Endodermal cell (in vitro differentiated cells): ENCODE results near the gene NIBAN1. TPM values are rescaled to one million over a fixed set of nuclear protein-coding genes. Genes with fewer than 3 reads are reported as not detected.

Source experiments
- DNase-seq: peaks from one replicate; pipeline ENCODE4 v3.0.0-alpha.2; 2017
- H3K27ac ChIP-seq: 2 replicates; pipeline ENCODE4 v1.5.1; 2013; ENCODE audit warnings: mild to moderate bottlenecking, low read depth, low read length, moderate library complexity
- H3K27me3 ChIP-seq: 2 replicates; pipeline ENCODE4 v1.6.1; 2013; ENCODE audit warnings: mild to moderate bottlenecking, low read length, moderate library complexity; ENCODE audit not compliant: insufficient read depth, control insufficient read depth, poor library complexity, severe bottlenecking
- H3K36me3 ChIP-seq: 2 replicates; pipeline ENCODE4 v1.7.0; 2013; ENCODE audit warnings: mild to moderate bottlenecking, low read length, moderate library complexity; ENCODE audit not compliant: control insufficient read depth, insufficient read depth
- H3K4me1 ChIP-seq: one replicate; pipeline ENCODE4 v1.7.0; 2013; ENCODE audit warnings: low read length; ENCODE audit not compliant: control insufficient read depth, insufficient read depth
- H3K4me3 ChIP-seq: 2 replicates; pipeline ENCODE4 v1.5.1; 2013; ENCODE audit warnings: mild to moderate bottlenecking, low read length, moderate library complexity
- H3K9ac ChIP-seq: 2 replicates; pipeline ENCODE4 v1.6.1; 2013; ENCODE audit warnings: mild to moderate bottlenecking, low read length, moderate library complexity; ENCODE audit not compliant: poor library complexity, severe bottlenecking; ENCODE audit errors: extremely low read depth
- H3K9me3 ChIP-seq: 2 replicates; pipeline ENCODE4 v1.6.1; 2013; ENCODE audit warnings: mild to moderate bottlenecking, low read length, moderate library complexity; ENCODE audit not compliant: control insufficient read depth
- H3K27ac Mint-ChIP-seq: 2 replicates; pipeline ENCODE4 v1.8.0; 2020; ENCODE audit warnings: mixed read lengths
- H3K27me3 Mint-ChIP-seq: 2 replicates; pipeline ENCODE4 v1.8.0; 2021; ENCODE audit warnings: mild to moderate bottlenecking, mixed read lengths; ENCODE audit not compliant: insufficient read depth
- H3K36me3 Mint-ChIP-seq: 2 replicates; pipeline ENCODE4 v1.8.0; 2020; ENCODE audit warnings: low read depth, mixed read lengths
- H3K4me1 Mint-ChIP-seq: 2 replicates; pipeline ENCODE4 v1.8.0; 2020; ENCODE audit warnings: mixed read lengths
- H3K4me3 Mint-ChIP-seq: 2 replicates; pipeline ENCODE4 v1.8.0; 2020; ENCODE audit warnings: mild to moderate bottlenecking, moderate library complexity, mixed read lengths
- H3K9me3 Mint-ChIP-seq: 2 replicates; pipeline ENCODE4 v1.8.0; 2020; ENCODE audit warnings: mild to moderate bottlenecking, mixed read lengths
- WGBS, 2 experiments: methylation state at CpG; one replicate each; pipeline versions ENCODE4 v1.1.5 to v1.1.7; 2013; ENCODE audit warnings: missing lambda C conversion rate in 2 of 2, mixed read lengths in 1 of 2; ENCODE audit not compliant: insufficient coverage in 1 of 2, insufficient read length in 1 of 2; 5-methylcytosine and 5-hydroxymethylcytosine counted together
- total RNA-seq, 2 donors: library from RNA; stranded (reverse); fragmentation: NEBNext Ultra II Directional in 1 of 2; extraction: Animal tissue kit (Norgen Biotek cat#: 25700) in 1 of 2; gene quantifications; 2 replicates in 1 of 2; 3 replicates in 1 of 2; pipeline ENCODE4 v1.2.1, GENCODE V29; 2021
- TF ChIP-seq, protein P1 (sequence below): fragments of 200-600 bp; sonication (generic); conservative IDR thresholded peaks from 2 replicates; pipeline ENCODE4 v1.5.0; 2021; ENCODE audit warnings: antibody characterized with exemption, mild to moderate bottlenecking

NIBAN1 gene
- total RNA-seq, 2 donors from 2014 or later = 4.8 to 5.1 TPM

DNA sequence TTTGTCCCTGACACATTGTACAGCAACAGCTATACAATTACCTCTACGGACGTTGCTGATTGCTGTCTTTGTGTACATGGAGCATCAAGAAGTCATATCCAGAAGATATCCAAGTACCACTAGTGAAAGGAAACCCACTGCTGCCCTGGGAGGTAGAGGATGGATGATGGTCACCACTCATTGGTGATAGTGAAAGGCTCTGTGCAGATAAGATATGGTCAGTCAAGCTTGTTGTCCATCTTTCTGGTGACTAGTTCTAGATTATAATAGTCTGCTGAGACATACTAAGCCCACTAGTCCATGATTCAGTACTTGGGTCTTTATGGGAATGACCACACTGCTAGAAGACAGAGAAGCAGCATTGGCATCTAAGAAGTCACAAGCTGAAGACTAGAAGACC, 30.3 kb downstream of the NIBAN1 start:
- peaks cover 4% of the 10 kb centered on the region for H3K4me1 ChIP-seq
- Mint-ChIP-seq H3K27me3 (no peaks in the 10 kb centered on the region), H3K4me3 (no peak overlapping the region), H3K27ac (no peak overlapping the region), H3K36me3 (no peaks in the 10 kb centered on the region), H3K4me1 (peaks cover 5% of the 10 kb centered on the region), H3K9me3 (no peaks in the 10 kb centered on the region)
- H3K27me3 ChIP-seq = no peaks in the 10 kb centered on the region
- H3K9me3 ChIP-seq = no peaks in the 10 kb centered on the region
- WGBS, 2 experiments = 83 to 94% methylated on average over 2 of the region's 2 CpGs
- no peak overlapping the region for H3K9ac ChIP-seq
- H3K4me3 ChIP-seq = no peak overlapping the region
- no peak for DNase-seq
- no peak overlapping the region for H3K27ac ChIP-seq
- H3K36me3 ChIP-seq = no peaks in the 10 kb centered on the region
- TF ChIP-seq, protein P1, sequence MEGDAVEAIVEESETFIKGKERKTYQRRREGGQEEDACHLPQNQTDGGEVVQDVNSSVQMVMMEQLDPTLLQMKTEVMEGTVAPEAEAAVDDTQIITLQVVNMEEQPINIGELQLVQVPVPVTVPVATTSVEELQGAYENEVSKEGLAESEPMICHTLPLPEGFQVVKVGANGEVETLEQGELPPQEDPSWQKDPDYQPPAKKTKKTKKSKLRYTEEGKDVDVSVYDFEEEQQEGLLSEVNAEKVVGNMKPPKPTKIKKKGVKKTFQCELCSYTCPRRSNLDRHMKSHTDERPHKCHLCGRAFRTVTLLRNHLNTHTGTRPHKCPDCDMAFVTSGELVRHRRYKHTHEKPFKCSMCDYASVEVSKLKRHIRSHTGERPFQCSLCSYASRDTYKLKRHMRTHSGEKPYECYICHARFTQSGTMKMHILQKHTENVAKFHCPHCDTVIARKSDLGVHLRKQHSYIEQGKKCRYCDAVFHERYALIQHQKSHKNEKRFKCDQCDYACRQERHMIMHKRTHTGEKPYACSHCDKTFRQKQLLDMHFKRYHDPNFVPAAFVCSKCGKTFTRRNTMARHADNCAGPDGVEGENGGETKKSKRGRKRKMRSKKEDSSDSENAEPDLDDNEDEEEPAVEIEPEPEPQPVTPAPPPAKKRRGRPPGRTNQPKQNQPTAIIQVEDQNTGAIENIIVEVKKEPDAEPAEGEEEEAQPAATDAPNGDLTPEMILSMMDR = no peak

DNA sequence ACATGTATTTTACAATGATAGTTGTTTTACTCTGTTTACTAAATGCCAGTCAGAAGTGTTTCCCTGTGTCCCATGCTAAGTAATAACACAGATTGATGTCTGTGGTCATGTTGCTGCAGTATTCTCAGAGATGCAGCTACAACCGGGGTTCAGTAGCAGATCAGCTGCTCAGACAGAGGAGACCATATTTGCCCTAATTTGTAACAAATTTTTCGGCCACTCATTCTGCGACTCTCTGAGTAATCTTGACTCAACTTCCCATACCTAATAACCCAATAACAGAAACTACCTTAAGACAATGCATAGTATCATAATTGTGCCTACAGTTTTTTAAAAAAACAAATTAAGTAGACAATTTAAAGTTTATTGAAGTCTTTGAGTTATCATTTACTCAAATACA, 32.6 kb downstream of the NIBAN1 start:
- Mint-ChIP-seq H3K27ac (no peak overlapping the region), H3K9me3 (no peaks in the 10 kb centered on the region), H3K27me3 (no peaks in the 10 kb centered on the region), H3K4me3 (no peak overlapping the region), H3K4me1 (peaks cover 18% of the 10 kb centered on the region), H3K36me3 (no peaks in the 10 kb centered on the region)
- Histone ChIP-seq H3K9me3 (no peaks in the 10 kb centered on the region), H3K4me3 (no peak overlapping the region), H3K27me3 (no peaks in the 10 kb centered on the region), H3K27ac (no peak overlapping the region), H3K9ac (no peak overlapping the region), H3K4me1 (peaks cover 7% of the 10 kb centered on the region), H3K36me3 (no peaks in the 10 kb centered on the region)
- DNase-seq = no peak
- TF ChIP-seq, protein P1 = no peak
- 91 to 100% methylated on average over 1 to 3 of the region's 3 CpGs for WGBS, 2 experiments

DNA sequence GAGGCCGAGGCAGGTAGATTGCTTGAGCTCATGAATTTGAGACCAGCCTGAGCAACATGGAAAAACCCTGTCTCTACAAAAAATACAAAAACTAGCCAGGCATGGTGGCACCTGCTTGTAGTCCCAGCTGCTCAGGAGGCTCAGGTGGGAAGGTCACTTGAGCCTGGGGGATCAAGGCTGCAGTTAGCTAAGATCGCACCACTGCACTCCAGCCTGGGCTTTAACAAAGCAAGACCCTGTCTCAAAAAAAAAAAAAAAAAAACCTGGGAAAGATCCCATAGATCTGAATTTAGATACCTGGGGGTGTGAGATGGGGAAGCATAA, 32.9 kb downstream of the NIBAN1 start:
- Histone ChIP-seq H3K4me1 (peaks cover 7% of the 10 kb centered on the region), H3K9me3 (no peaks in the 10 kb centered on the region), H3K27ac (no peak overlapping the region), H3K27me3 (no peaks in the 10 kb centered on the region), H3K36me3 (no peaks in the 10 kb centered on the region), H3K4me3 (no peak overlapping the region), H3K9ac (no peak overlapping the region)
- WGBS, 2 experiments = 81 to 83% methylated on average over 1 to 2 of the region's 2 CpGs
- no peaks in the 10 kb centered on the region for H3K9me3 Mint-ChIP-seq
- no peak for DNase-seq
- H3K4me1 Mint-ChIP-seq = peaks cover 18% of the 10 kb centered on the region
- no peaks in the 10 kb centered on the region for H3K36me3 Mint-ChIP-seq
- H3K27ac Mint-ChIP-seq = no peak overlapping the region
- TF ChIP-seq, protein P1 = no peak
- H3K27me3 Mint-ChIP-seq = no peaks in the 10 kb centered on the region
- H3K4me3 Mint-ChIP-seq = no peak overlapping the region
